GM19035 (cell line): ENCODE results near the gene TMIGD3.

ENCODE experiments used
- ATAC-seq: cut with Tn5 transposase; IDR thresholded peaks from one replicate; pipeline ENCODE4 v1.9.1; 2021; ENCODE audit not compliant: unreplicated experiment

TMIGD3 gene

DNA sequence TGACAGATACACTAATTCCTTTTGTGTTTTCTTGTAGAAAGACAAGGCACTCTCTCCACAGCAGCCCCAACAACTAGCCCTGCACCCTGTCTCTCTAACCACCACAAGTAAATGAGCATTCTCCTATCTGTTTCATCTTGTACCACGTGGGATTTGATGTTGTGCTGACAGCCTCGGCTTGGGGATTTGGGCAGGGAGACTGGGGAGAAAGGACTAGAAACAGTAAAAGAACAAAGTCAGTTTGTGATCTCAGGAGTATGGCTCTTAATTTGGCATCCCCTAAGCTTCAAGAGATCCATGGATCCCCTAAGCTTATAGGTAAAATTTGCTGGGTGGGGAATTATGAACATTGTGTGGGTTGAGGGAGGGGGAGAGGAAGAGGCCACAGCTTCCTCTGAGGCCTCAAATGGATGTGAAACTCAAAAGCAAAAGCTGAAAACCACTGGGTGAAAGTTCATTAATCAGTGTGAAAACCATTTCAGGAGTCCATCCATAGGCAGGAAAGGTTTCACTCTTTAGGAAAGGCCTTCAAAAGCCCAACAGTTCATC lies 26.6 kb downstream of the TMIGD3 start:
- peak; percentile 71 for ATAC-seq

DNA sequence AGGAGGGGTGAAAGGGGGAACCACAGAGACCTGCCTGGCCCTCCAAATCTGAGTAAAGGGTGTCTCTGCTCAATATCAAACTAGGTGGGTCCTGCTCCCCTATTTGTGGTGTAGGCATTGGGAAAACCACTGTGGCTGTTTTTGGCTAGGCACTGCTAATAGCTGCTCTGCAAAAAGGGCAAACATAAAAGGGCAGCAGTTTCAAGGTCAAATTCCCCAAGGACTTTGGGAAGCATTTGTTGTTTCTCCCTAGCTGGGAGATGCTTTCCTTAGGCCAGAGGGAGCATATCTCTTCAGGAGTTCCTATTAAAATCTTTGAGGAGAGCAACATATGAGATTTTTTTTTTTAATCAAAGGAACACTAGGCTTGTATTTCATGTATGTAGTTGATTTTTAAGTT lies 27.2 kb downstream of the TMIGD3 start:
- no peak for ATAC-seq

DNA sequence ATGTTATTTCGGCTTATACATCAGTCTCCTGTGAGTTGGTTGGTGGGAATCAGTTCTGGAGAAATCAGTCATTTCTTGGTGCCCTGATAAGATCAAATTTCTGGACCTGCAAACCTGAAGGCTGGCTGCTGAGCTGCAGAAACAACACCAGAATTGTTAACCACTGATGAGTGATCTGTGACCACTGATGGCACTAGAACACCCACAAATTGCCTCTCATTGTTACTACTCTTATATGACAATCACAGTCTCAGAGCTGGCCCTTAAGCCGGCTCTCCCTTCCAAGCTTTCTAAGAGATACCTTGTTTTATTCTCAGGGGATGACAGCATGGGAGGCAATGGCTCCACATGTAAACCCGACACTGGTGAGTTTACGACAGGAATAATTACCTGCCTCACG lies 27.7 kb downstream of the TMIGD3 start:
- no peak for ATAC-seq

DNA sequence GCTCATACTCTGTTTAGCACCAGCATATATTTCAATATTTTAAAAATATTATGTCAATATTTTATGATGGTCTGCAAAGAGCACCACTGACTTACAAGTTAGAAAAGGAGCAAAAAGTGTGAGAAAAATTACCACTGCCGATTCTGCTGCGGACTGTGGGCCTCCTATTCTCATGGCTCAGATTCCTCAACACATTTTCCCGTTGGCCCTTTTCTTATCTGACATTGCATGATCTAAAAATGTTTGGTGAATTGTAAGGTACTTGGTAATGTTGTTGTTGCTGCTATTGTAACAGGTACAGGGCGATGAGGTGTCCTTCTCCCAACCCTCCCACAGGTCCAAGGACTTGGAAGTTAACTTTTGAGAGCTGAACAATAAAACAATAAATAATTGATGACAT lies 28.9 kb downstream of the TMIGD3 start:
- ATAC-seq: no peak

DNA sequence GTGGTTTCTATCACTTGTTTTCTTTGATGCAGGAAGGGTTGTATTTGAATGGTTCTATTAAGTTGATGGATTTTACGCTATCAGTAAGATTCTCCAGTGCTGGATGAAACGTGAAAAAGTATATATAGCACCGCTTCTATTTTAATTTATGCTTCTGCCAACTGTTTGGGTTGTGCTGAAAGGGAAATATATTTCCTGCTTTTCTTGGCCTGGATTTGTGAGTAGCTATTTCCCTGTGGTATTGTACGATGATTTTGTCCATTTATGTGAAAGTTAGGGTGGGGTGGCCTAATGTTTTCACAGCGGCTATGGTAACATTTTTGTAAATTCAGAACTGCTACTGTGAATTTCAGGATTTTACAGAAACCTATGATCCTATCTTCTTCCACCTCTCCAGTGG lies 29.3 kb downstream of the TMIGD3 start:
- no peak for ATAC-seq

DNA sequence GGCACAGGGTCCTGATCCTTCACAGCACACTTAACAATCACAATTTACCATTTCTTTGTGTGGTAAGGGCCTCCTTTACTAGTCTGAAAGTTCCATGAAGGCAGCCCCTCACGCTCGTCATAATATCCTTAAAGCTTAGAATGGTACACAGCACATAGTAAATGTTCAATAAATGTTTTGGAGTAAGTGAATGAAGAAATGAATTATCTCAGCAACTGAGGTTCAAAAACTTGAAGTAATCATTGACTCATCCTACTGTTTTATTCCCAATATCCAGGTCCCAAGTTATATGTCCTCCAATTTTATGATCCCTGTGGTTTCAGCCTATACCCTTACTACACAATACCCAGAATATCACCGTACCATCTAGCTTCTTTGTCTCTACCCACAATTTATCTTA lies 31.9 kb downstream of the TMIGD3 start:
- ATAC-seq: no peak

DNA sequence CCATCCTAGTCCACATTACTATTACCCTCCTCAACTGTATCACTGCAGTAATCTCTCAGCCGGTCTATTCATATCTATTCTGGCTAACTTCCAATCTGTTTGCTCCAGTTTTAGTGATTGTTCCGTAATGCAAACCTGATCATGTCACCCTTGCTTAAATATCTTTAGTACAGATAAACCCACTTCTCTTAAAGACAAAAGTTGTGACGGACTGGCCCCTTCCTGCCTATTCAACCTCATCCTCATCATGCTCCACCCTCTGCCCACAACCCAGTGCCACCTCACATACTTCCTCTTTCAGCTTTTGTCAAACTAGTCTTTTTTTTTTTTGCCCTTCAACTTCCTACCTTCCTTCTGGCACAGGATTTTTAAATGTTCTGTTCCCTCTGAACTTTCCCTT lies 32.4 kb downstream of the TMIGD3 start:
- ATAC-seq: no peak

DNA sequence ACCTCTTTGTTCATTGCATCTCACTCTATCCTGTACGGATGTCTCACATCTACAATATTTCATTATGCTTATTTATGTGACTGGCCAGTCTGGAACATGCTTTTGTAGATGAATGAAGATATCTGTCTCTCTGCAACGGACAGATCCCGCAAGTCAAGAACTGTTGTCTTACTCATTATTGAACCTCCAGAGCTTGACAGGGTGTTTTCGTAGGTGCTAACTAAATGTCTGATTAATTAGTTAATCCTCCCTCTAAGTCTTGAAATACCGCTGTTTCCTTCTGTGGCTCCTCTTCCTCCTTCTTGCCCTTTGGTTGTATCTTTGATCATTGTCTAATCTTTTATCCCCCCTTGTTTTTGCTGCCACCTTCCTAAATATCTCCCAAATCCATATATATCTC lies 32.8 kb downstream of the TMIGD3 start:
- no peak for ATAC-seq

DNA sequence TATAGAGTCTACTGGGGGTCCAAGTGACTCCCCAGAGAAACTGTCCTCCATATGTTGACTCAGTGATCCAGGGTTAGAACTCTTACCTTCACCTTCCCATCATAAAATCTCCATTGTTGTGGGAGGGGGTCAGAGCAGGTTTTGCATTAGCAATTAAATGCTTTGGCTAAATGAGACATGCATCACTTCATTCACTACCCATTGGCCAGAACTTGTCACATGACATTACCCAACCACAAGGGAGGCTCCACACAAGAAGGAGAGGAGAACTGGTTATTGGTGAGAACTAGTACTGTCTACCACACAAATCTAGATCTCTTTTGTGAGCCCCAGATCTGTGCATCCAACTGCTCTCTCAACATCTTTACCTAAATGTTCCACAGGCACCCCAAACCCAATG lies 33.9 kb downstream of the TMIGD3 start:
- no peak for ATAC-seq

DNA sequence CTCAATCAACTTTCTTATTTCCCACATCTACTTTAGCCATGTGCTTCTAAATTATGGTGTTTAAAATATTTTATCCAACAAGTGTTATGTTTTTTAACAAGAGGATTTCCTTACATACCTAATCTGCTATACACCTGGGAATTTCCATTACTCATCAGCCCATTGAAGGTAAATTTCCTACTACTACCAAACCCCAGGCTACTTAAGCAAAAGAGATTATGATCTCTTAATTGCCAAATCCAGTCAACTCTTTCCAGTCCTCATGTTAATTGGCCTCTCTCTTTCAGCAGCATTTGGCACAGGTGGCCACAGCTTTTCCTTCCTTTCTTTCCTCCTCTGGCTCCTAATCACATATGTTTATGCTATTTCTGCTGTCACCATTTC lies 34.7 kb downstream of the TMIGD3 start:
- ATAC-seq: no peak

DNA sequence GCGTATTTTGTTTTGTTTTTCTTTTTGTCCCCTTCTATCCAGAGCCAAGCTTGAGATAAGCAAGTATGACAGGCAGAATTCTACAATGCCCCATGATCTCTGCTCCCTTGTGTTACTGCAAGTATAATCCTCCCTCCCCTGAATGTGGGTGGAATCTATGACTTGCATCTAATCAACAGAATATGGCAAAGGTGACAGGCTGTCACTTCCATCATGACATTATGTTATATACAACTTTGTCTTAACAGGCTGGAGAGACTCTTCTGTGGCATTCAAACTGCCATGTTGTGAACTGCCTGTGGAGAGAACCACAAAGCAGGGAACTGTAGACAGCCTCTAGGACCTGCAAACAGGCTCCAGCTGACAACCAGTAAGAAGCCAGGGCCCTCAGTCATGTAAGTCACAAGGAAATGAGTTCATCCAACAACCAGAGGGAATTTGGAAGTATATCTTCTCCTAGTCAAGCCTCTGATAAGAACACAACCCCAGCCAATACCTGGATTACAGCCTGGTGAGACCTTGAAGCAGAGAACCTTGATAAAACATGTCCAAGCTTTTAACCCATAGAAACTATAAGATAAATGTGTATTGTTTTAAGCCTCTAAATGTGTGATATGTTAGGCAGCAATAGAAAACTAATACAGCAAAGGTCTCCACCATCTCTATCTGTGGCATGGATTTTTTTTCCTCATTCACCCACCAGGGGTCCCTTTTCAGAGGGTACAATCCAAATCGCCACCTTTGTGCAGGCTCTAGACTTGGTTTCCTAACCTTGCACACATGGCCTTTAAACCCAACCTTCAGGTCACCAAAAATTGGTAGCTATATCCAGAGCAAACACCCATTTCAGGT lies 35.3 kb downstream of the TMIGD3 start:
- no peak for ATAC-seq

DNA sequence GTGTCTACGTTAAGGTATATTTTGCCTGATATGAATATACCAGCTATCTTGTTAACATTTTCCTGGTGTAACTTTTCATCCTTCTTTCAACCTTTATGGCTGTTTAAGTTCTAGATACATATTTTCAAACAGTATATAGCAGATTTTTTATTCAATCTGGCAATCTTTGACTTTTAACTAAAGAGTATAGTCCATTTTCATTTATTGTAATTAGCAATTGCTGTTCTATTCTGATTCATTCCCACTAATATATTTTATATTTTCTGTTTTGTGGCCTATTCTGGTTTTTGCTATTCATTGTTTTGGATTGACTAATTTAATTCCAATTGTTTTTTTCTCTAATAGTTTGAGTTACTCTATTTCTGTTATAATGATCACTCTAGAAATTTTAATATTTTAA lies 37.0 kb downstream of the TMIGD3 start:
- ATAC-seq: no peak

DNA sequence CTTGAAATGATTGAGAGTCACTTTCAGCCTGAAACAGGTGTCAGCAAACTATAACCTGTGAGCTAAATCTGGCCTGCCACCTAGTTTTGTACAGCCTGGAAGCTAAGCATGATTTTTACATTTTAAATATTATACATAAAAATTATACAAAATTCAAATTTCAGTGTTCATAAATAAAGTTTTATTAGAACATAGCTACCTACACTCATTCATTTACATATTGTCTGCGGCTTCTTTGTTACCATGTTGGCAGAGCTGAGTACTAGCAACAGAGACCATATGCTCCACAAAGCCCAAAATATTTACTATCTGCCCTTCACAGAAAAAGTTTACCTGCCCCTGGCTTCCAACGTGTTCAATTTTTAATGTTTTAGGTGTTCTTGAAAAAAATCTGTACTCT lies 37.7 kb downstream of the TMIGD3 start:
- ATAC-seq: no peak

DNA sequence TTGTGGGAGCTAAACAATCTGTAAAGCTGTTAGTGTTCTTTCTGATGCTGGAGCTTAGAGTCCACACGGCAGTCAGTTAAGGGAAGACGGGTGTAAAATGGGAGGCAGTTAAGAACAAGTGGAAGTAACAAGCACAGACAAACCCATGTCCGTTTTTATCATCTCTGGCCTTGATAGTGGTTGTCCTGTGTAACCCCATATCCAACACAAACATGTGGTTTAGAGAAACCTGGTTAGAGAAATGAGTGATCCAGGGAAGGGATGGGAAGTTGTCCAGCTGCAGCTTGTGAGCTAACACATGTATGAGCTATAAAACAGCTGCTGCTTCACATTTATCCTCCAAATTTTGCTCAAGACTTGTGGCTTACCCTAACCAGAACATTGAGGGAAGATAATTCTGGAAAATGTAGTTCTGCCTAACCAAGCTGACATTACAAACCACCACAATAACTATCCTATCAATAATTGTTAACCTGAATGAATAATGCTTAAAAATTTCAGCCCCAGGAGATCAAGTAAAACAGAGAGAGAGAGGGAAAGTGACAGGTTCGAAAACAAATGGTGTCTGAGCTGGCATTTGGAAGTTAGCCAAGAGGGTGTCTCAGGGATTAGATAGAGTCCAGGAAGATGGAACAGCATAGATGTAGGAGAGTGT lies 40.3 kb downstream of the TMIGD3 start:
- no peak for ATAC-seq

DNA sequence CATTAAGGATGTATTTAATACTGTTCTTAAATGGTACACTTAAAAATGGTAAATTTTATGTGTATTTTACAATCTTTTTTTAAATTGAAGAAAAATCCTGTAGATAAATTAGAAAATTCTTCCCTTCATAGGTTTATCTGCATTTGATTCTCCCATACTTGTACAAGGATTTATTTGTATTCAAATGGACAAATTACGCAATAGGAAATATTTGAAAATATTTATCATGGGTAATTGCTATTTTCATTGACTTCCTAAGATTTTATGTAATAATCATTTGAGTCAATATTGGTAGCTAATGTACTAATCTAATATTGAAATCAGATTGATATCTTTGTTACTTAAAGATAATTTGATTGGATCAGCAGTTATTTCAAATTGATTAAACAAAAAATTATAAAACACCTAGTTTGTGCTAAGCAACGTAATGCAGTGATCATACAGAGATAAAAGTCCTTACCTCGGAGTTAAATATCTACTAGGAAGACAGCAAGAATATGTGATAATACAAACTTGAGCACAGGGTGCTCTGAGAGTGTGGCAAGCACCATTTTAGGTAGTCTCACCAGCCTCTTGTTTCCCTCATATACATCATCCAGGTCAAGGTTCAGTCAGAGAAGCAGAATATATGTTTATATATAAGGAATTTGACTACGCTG lies 40.9 kb downstream of the TMIGD3 start:
- no peak for ATAC-seq

DNA sequence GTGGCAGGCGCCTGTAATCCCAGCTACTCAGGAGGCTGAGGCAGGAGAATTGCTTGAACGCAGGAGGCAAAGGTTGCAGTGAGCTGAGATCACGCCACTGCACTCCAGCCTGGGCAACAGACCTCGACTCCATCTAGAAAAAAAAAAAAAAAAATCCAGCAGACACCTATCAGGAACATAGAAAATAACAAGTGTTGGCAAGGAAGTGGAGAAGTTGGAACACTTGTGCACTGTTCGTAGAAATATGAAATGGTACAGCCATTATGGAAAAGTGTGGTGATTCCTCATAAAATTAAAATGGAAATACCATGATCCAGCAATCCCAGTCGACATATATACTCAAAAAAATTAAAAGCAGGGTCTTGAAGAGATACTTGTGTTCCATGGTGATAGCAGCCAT lies 41.7 kb downstream of the TMIGD3 start:
- no peak for ATAC-seq

DNA sequence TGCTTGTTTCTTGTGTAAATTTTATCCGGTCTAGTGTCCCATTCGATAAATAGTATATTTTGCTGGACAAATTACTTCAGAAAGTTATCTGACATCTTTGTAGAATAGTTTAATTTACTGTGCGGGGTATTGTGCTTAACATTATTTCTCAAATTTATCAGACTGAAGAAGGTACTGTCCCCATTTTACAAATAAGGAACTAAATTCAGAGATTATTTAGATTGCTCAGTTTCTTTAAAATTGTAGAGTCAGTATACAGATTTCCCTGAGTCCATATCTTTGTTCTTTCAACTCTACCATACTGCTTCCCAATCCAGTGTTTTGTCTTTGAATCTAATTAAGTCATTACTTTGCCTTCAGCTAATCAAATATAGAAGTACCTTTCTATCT lies 47.8 kb downstream of the TMIGD3 start:
- no peak for ATAC-seq

DNA sequence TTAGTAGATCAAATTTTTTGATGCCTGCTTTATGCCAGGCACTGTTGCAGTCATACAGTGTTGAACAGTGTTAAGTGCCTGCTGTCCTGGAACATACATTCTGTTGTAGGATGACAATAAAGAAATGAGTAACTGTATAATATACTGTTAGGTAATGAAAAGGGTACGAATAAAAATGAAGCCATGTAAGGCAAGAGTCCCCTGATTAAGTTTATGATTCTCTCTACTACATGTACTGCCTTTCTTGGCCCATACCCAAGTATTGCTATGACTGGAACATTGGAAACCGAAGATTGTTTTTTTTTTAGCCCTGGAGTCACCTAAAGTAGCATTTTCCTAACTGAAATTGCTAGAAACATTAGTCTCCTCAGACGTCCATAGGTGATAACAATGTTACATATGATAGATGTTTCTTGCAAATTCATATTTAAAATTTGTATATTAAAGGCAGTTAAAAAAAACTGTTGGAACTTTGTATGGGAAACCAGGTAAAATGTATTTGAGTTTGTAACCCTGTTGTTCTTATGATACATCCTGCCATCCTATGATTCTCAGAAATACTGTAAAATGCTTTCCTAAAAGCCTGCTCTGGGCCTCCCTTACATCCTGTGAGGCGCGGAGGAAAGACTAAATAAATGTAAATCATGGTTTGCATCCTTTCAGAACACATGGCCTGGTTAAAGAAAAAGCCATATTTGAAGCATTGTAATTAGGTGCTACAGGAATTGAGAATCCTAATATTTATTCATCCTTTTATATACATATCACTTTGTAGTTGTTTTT lies 48.4 kb downstream of the TMIGD3 start:
- no peak for ATAC-seq

DNA sequence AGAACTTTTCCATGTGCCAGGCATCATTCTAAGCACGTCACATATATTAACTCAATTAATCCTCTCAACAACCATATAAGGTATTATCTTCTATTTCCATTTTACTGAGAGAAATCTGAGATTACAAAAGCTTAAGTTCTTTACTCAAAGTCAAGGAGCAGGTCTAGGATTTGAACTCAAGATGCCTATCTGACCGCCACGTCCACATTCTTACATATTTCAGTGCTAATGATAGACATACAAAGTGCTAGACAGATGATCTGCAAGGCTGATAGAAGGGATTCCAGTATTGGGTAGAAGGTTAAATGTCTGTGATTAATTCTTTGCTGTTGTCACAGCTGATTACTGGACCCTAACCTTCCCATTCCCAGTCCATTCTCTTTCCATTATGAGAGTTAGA lies 49.7 kb downstream of the TMIGD3 start:
- ATAC-seq: no peak

DNA sequence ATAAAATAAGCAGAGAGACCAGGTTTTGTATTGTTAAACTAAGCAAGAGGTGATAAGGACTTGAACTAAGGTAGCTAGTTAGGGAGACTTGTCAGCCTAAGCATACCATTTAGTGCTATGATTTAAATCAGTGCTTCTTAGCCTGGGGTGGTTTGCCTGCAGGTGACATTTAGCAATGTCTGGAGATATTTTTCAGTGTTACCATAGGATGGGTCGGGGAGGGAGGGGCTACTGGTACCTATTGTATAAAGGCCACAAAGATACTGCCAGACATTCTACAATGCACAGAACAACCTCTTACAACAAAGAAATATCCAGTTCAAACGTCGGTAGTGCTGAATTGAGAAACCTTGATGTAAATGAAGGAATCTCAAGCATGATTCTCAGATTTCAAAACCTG lies 50.9 kb downstream of the TMIGD3 start:
- ATAC-seq: no peak

DNA sequence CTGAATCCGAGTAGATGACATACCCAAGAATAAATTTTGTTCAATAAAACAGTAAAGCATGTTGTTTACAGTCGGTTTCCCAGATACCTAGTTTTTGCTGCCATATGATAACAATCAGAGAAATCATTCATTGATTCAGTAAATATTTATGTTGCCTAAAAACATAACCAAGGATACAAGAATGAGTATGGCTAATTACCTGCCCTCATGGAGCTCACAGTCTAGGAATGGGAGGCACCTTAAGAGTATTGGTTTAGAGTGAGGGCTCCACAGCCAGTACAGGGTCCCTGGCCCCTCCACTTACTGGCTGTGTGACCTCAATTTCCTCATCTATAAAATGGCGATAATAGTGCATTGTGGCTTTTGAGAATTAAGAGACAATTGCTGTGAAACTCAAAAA lies 53.2 kb downstream of the TMIGD3 start:
- ATAC-seq: no peak
